ENCODE data around the gene PIK3R1.

PIK3R1 gene

DNA sequence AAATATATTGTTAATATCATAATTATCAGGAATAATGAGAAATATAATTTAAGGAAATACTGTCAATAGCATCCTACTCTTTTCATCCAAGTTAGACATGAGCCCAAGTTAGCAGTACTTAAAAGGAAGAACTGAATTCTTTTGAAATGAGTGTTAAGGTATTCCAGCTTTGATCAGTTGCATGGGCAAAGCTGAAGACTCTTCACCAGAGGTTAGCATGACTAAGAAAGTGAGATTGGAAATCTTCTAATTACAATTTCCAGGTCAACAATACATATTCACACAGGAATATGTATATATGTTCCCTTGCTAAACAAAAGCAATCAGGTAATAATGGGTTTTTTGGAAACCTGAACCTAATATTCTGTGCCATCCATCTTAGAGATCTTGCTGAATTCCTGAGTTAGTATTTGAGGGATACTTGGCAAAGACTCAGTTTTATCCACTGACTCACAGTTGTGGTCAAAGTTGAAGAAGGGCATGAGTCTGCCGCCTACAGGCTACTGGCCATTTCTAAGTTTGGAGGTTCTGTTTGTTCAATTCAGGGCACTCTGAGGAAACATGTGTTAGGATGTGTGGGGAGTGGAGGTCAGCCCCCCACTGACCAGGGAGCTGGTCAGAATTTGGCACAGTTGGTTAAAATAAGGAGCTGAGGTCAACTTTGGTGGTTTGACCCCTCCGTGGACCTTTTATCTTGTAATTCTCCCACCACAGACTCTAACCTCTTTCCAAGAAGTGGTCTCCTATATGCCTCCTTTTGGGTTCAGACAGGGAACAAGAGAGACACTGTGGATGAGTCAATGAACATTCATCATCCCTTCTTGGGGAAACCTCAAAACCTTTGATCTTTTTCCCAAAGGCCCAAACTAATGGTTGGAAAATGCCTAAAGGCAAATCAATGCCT lies 118.3 kb downstream of the PIK3R1 start:
- no peak for DNase-seq

GRCh38 chr5:68334553-68334886 lies 119.0 kb downstream of the PIK3R1 start:
- no peak for DNase-seq

DNA sequence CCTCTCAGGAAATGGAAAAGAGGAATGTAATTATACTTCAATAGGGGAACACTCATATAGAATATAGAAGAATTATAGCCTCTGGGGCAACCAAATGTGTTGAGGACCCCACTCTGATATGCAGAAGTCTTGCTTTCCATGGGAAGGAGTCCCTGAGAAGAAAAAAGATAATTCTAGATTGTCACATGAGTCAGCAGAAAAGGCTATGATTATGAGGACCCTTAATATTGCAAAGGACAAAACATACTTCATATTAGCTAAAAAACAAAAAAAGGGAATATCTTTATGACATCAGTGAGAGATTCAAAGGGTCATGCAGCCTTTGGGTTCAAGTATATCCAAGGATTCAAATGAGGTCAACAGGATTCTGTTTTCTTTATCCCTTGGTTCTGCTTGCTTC lies 119.5 kb downstream of the PIK3R1 start:
- no peak for DNase-seq

GRCh38 chr5:68336200-68336599 lies 120.6 kb downstream of the PIK3R1 start:
- DNase-seq = no peak

DNA sequence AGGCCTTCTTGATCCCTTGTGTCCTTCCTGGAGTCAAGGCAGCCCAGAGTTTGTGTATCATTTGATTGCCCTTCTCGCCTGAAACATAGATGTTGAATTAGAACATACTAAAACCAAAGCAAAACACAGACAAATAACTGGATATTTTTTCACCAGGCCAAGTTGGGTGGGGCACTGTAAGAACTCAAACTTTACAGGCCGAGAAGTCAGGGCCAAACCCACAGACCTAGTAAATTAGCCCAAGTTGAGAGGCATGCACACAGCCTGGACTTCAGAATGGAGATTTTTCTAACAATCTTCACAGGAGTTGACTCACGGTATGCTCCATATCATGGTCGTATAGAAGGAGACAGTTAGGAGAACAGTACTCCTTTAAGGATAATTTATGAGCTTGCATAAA lies 121.7 kb downstream of the PIK3R1 start:
- DNase-seq = no peak

DNA sequence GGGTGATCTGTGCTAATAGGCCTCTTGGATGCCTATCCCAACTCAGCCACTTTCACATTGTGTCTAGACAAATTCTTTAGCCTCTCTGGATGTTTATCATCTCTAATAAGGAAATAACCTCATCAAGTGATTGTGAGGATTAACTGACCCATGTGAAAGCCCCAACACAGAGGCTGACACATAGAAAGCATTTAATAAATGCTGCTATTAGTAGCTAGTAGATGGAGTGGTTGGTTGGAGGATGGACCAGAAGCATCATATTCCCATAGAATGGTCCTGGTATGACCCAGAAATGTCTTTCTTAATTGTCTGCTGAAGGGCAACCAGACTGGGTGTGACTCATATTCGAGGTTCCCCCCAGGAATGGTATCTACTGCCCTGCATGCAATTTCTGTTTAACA lies 124.4 kb downstream of the PIK3R1 start:
- DNase-seq = no peak

DNA sequence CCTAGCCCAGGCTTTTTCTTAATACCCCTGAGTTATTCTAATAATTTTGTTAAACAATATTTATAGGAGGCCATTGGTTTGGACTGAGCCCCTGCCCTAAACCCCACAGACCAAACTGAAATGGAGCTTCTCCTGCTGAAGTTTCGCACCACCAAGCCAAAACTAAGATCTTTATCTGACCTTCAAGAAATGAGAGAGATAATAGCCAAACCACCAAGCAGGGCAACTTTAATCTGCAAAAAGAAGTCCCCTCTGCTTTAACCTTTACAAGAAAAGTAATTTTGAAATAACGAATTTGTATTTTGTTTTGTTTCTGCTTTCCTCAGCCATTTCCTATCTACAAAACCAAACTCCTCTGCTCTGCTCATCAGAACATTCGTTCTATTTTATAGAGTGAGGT lies 125.5 kb downstream of the PIK3R1 start:
- no peak for DNase-seq

GRCh38 chr5:68342693-68343092 lies 127.1 kb downstream of the PIK3R1 start:
- no peak for DNase-seq

- DNase-seq = no peak
Observed at GRCh38 chr5:68343421-68343826, 127.9 kb downstream of the PIK3R1 start.

DNA sequence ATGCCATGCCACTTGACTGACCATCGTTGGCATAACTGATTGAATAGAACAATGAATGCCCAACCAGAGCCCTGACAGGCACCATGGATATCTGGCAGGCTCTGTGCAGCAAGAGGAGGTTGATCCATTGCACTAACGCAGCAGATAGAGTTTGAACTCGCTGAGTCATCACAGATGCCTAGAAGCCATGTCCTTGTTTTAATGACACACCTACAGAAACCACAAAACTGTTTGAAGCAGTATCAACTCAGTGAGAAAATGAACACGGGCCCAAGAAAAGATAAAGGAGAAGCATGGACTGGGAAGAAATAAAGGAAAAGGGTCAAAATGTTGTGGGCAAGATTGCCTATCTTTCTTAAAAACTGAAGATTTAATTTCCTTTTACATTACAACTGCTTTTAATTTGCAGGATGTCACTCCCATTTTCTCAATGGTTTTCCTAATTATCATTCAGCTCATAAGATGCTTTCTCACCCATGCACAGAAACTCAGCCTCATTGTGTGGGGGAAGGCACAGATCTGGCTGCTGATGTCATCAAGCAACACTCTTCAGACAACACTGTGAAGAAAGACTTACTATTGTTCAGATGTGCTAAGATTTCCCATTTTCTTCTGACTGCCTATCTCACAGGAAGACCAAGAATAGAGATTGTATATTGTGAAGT lies 129.0 kb downstream of the PIK3R1 start:
- DNase-seq = no peak

DNA sequence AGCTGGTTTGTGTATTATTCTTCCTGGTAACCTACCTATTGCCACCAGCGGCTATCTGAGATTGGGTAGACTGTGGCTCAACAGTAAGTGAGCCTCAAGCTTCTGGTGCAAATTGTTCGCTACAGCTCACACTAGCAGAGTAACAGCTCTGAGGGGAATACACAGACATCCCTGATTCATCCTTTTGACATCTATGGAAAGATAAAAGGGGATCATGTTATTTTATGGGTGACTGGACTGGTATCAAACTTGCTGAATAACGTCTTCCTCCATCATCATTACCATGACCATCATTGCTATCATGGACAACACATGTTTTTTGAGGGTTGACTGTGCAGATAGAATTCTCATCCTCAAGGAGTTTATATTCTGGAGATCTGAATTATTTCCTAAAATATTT lies 129.6 kb downstream of the PIK3R1 start:
- no peak for DNase-seq

- no peak for DNase-seq
Observed at GRCh38 chr5:68345582-68345981, 130.0 kb downstream of the PIK3R1 start.

DNA sequence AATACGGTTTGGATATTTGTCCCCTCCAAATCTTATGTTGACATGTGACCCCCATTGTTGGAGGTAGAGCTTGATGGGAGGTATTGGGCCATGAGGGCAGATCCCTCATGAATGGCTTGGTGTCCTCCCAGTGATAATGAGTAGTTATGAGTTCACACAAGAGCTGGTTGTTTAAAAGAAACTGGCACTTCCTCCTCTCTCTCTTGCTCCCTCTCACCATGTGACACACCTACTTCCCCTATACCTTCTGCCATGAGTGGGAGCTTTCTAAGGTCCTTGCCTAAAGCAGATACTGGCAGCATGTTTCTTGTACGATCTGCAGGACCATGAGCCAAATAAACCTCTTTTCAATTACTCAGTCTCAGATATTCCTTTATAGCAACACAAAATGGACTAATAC lies 132.0 kb downstream of the PIK3R1 start:
- DNase-seq = no peak

GRCh38 chr5:68348447-68349222 lies 133.1 kb downstream of the PIK3R1 start:
- DNase-seq = no peak

- DNase-seq = no peak
Observed at GRCh38 chr5:68350176-68350575, 134.6 kb downstream of the PIK3R1 start.

Measured in NCI-H1417 treated with DMSO at 0.1 percent for 48 hours (cell line).